Heart right ventricle (tissue), 16 donors: ENCODE measurements around the gene GABRB1. TPM values are rescaled to one million over a fixed set of nuclear protein-coding genes. Genes with fewer than 3 reads are reported as not detected.

Experiments
- ATAC-seq, 8 donors: fragments of 200-7000 bp; cut with Tn5 transposase; one replicate each; pipeline ENCODE4 v1.9.1; 2020; ENCODE audit warnings: mild to moderate bottlenecking in 8 of 8, moderate library complexity in 8 of 8, moderate number of reproducible peaks in 1 of 8
- DNase-seq, 2 donors: peaks; one replicate each; pipeline ENCODE4 v3.0.0-alpha.2; 2020
- H3K27ac ChIP-seq, 10 donors: fragments of 200-600 bp; sonication (generic) in 2 of 10; one replicate each; pipeline versions ENCODE4 v1.5.0 to v1.8.0; 2020 to 2022; ENCODE audit warnings: mild to moderate bottlenecking in 3 of 10
- H3K27me3 ChIP-seq, 7 donors: fragments of 200-600 bp; one replicate each; pipeline ENCODE4 v1.8.0; 2021 to 2022; ENCODE audit warnings: mild to moderate bottlenecking in 2 of 7
- H3K36me3 ChIP-seq, 9 donors: fragments of 200-600 bp; sonication (generic) in 1 of 9; one replicate each; pipeline versions ENCODE4 v1.5.0 to v1.8.0; 2020 to 2022; ENCODE audit warnings: mild to moderate bottlenecking in 2 of 9
- H3K4me1 ChIP-seq, 9 donors: fragments of 200-600 bp; sonication (generic) in 1 of 9; one replicate each; pipeline versions ENCODE4 v1.5.0 to v1.8.0; 2020 to 2022; ENCODE audit warnings: mild to moderate bottlenecking in 4 of 9
- H3K4me3 ChIP-seq, 10 donors: fragments of 200-600 bp; sonication (generic) in 2 of 10; one replicate each; pipeline versions ENCODE4 v1.5.0 to v1.8.0; 2020 to 2022; ENCODE audit warnings: mild to moderate bottlenecking in 7 of 10, moderate library complexity in 2 of 10
- H3K9me3 ChIP-seq, 11 donors: fragments of 200-600 bp in 10 of 11; sonication (generic) in 2 of 11; one replicate each; pipeline versions ENCODE4 v1.5.0 to v1.8.0; 2013 to 2022; ENCODE audit warnings: mild to moderate bottlenecking in 2 of 11, control low read depth in 1 of 11, moderate library complexity in 1 of 11
- WGBS, 2 donors: extraction: QIAGEN DNeasy Blood & Tissue Kit; methylation state at CpG; one replicate each; pipeline ENCODE4 v1.1.7; 2013; ENCODE audit warnings: inconsistent platforms in 1 of 2; 5-methylcytosine and 5-hydroxymethylcytosine counted together
- intact Hi-C, 10 donors: fragments of 100-400 bp; cut with DNase I; formaldehyde crosslinking; loops; one replicate each; pipeline versions ENCODE4 v1.11.1 to v1.14.2; 2022
- polyA plus RNA-seq, 2 donors: library from polyadenylated mRNA; stranded (reverse); fragments of 200-250 nt; gene quantifications; one replicate each; pipeline ENCODE4 v1.2.3, GENCODE V29; 2013
- total RNA-seq, 10 donors: library from RNA; stranded (reverse); fragmentation: NEBNext Ultra II Directional in 3 of 10; extraction: Animal tissue kit (Norgen Biotek cat#: 25700) in 3 of 10; gene quantifications; one replicate each; pipeline versions ENCODE4 v1.2.1 to v1.2.4, GENCODE V29; 2021 to 2023
- TF ChIP-seq, protein P1 (sequence below), 9 donors: fragments of 200-600 bp; sonication (generic) in 2 of 9; IDR thresholded peaks; one replicate each; pipeline versions ENCODE4 v1.5.0 to v1.8.0; 2021 to 2022; ENCODE audit warnings: antibody characterized with exemption in 9 of 9, mild to moderate bottlenecking in 5 of 9, moderate library complexity in 1 of 9
- donor health status: Arrhythmogenic right ventricular cardiomyopathy.
- donor health status: ischemic (EF 13 %, LVEDD 7.1; RV severe dilation, severe dysfunction).
- donor health status: healthy with polysubstance abuse.
- donor health status: DM: no; HTN: yes; CAD: no.
- donor health status: DM: no; HTN: no; CAD: no.
- donor health status: ischemic (EF 25% LVEDD 6.9; RV normal size, moderate dysfunction).
- donor health status: ischemic (EF 25% LVEDD 5.7; RV mildly dilated, moderate dysfunction).
- donor health status: healthy.
- donor health status: DM: yes; HTN: yes; CAD: no.
- donor health status: Ischemic cardiomyopathy.
- donor health status: ischemic (EF 35%, LVEDD 5.7; RV mildly dilated, moderate dysfunction).
- donor health status: nonischemic (EF 11% LVEDD 7.7; RV severe dilation, severe dysfunction).
- donor health status: DM: yes; HTN: yes; CAD: no.
- donor health status: PGD.
- donor health status: ischemic (EF 29% LVEDD 5.4; RV normal size, mild dysfunction).
- donor health status: nonischemic (EF 23%, LVEDD 6.1; RV moderate dilation, normal function).

The GABRB1 gene
- total and polyA plus RNA-seq, 12 donors: 0.51 to 9.9 (median 6.2) TPM

DNA sequence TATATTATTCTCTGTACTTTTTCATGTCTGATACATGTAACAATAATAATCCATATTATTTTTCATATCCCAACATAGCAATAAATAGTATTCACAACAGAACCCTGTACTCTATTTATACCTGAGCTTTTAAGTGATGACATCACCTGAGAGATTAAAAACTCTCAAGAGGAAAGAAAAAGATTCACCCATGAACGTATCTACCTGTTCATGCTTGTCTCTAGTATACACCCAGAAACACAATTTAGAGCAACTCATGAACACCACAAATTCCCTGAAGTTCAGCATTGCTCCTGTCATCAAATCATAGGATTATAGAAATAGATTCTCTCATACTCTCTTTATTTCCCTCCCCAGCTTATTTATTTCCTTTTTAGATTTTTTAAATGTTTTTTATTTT, 185.9 kb downstream of the GABRB1 start:
- intact Hi-C loops: no loop called here

DNA sequence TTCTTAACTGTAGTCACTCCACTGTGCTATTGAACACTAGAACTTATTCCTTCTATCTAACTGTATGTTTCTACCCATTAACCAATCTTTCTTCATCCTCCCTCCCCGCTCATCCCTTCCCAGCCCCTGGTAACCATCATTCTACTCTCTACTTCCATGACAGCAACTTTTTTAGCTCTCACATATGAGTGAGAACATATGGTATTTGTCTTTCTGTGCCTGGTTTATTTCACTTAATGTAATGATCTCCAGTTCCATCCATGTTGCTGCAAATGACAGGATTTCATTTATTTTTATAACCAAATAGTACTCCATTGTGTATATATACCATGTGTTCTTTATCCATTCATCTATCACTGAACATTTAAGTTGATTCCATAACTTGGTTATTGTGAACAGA, 186.5 kb downstream of the GABRB1 start:
- no peak overlapping the region for H3K27ac ChIP-seq
- no peaks in the 10 kb centered on the region for H3K27me3 ChIP-seq

More for the DNA sequence above, 185.9 kb downstream of the GABRB1 start:
- Histone ChIP-seq H3K4me1 (no peaks in the 10 kb centered on the region), H3K27ac (no peak overlapping the region), H3K4me3 (no peak overlapping the region), H3K27me3 (no peaks in the 10 kb centered on the region), H3K36me3 (no peaks in the 10 kb centered on the region), H3K9me3 (no peaks in the 10 kb centered on the region)
- TF ChIP-seq, protein P1, sequence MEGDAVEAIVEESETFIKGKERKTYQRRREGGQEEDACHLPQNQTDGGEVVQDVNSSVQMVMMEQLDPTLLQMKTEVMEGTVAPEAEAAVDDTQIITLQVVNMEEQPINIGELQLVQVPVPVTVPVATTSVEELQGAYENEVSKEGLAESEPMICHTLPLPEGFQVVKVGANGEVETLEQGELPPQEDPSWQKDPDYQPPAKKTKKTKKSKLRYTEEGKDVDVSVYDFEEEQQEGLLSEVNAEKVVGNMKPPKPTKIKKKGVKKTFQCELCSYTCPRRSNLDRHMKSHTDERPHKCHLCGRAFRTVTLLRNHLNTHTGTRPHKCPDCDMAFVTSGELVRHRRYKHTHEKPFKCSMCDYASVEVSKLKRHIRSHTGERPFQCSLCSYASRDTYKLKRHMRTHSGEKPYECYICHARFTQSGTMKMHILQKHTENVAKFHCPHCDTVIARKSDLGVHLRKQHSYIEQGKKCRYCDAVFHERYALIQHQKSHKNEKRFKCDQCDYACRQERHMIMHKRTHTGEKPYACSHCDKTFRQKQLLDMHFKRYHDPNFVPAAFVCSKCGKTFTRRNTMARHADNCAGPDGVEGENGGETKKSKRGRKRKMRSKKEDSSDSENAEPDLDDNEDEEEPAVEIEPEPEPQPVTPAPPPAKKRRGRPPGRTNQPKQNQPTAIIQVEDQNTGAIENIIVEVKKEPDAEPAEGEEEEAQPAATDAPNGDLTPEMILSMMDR (IDR thresholded peaks at IDR 0.05): no peak
- no peak for DNase-seq
- WGBS, 2 donors: 53 to 71% methylated on average over 1 of the region's 1 CpG
- no peak for ATAC-seq

DNA sequence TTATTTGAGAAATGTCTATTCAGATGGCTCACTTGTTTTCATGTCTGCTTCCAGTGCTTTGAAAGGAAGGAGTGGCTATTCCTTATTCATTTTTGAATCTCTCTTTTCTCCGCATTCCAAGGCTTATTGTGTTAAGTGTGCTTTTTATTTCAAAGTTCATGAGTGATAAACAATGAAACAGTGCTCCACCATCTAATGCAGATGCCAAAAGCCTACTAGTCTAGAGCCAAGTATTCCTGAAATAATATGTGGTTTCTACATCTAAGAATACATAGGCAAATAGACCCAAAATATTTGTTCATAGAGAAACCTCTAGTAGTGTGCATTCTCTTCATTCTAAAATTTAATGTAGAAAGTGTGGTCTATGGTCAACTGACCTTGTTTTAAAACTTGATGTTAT, 187.3 kb downstream of the GABRB1 start:
- WGBS, 2 donors: 73 to 85% methylated on average over 1 of the region's 1 CpG
- TF ChIP-seq, protein P1 (IDR thresholded peaks at IDR 0.05): no peak
- intact Hi-C loops: no loop called here
- DNase-seq: no peak
- Histone ChIP-seq H3K9me3 (no peaks in the 10 kb centered on the region), H3K36me3 (no peaks in the 10 kb centered on the region), H3K27ac (no peak overlapping the region), H3K4me3 (no peak overlapping the region), H3K27me3 (no peaks in the 10 kb centered on the region), H3K4me1 (no peaks in the 10 kb centered on the region)
- ATAC-seq: no peak

More for the DNA sequence above, 186.5 kb downstream of the GABRB1 start:
- Histone ChIP-seq H3K4me3 (no peak overlapping the region), H3K4me1 (no peaks in the 10 kb centered on the region), H3K36me3 (no peaks in the 10 kb centered on the region), H3K9me3 (no peaks in the 10 kb centered on the region)
- DNase-seq (no peak), ATAC-seq (no peak)
- WGBS, 2 donors: 60 to 61% methylated on average over 1 of the region's 1 CpG
- intact Hi-C loops: no loop called here
- TF ChIP-seq, protein P1 (IDR thresholded peaks at IDR 0.05): no peak

DNA sequence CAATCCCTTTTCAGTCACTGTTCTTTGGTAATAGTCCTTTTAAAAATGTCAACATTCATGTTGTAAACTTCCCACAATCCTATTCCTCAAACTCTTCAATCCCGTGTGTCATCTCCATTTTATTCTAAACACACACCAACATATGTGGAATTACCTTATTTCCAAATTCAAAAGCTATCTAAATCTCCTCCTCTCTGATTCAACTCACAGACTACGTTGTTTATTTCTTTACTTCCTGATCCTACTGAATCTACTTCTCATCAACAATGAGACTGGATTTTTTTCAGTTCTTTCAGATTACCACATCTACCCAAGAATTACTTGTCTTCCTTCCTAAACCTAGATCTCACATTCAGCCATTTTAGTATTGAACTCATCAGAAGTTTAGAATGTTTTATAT, 188.2 kb downstream of the GABRB1 start:
- no peak for DNase-seq
- H3K27me3 ChIP-seq: no peaks in the 10 kb centered on the region
- no peak overlapping the region for H3K4me3 ChIP-seq
- no peaks in the 10 kb centered on the region for H3K9me3 ChIP-seq
- H3K36me3 ChIP-seq: no peaks in the 10 kb centered on the region
- TF ChIP-seq, protein P1 (IDR thresholded peaks at IDR 0.05): no peak
- 71 to 86% methylated on average over 2 of the region's 2 CpGs for WGBS, 2 donors
- intact Hi-C loops: no loop called here
- H3K27ac ChIP-seq: no peak overlapping the region
- no peak for ATAC-seq
- no peaks in the 10 kb centered on the region for H3K4me1 ChIP-seq
